HEK293 (cell line): ENCODE measurements around the gene SOX5.

Experiments
- CTCF ChIA-PET: fragments of 350-600 bp; formaldehyde crosslinking; extraction: SDS; loops from one replicate; lab custom pipeline; 2021; ENCODE audit warnings: antibody characterized with exemption; lab: Yijun Ruan, JAX
- POLR2A ChIA-PET: fragments of 300-600 bp; formaldehyde crosslinking; extraction: SDS; loops from one replicate; lab custom pipeline; 2020; ENCODE audit warnings: antibody characterized with exemption, inconsistent platforms; lab: Yijun Ruan, JAX
- H3K27ac ChIP-seq: fragments of 200-500 bp; sonication (Bioruptor generic); 2 replicates; pipeline ENCODE4 v1.5.1; 2014; ENCODE audit warnings: low read depth, low read length, control low read depth, inconsistent platforms; ENCODE audit errors: extremely low read depth
- H3K36me3 ChIP-seq, 2 experiments: fragments of 200-500 bp in 1 of 2; sonication (Bioruptor generic) in 1 of 2; 1 replicate in 1 of 2; 2 replicates in 1 of 2; pipeline ENCODE4 v1.5.1; 2014 to 2017; ENCODE audit warnings: inconsistent platforms in 2 of 2, low read length in 2 of 2; ENCODE audit not compliant: control insufficient read depth in 2 of 2, insufficient read depth in 1 of 2
- H3K4me1 ChIP-seq: fragments of 200-500 bp; sonication (Bioruptor generic); 2 replicates; pipeline ENCODE4 v1.5.1; 2014; ENCODE audit warnings: mild to moderate bottlenecking, low read length, inconsistent platforms; ENCODE audit not compliant: control insufficient read depth, insufficient read depth
- H3K4me3 ChIP-seq: 2 replicates; pipeline ENCODE4 v1.5.1; 2011; ENCODE audit warnings: low read depth, mild to moderate bottlenecking, control low read depth, low read length, moderate library complexity
- H3K9me3 ChIP-seq: fragments of 200-500 bp; sonication (Bioruptor generic); 2 replicates; pipeline ENCODE4 v1.5.1; 2014; ENCODE audit warnings: low read depth, low read length, inconsistent platforms; ENCODE audit not compliant: control insufficient read depth, insufficient read depth
- REPIN1 ChIP-seq: fragments of 450-650 bp; formaldehyde crosslinking; IDR thresholded peaks from 2 replicates; pipeline ENCODE4 v1.5.1; 2017; ENCODE audit warnings: missing biosample characterization, missing genetic modification characterization, low read depth
- ZBTB1 ChIP-seq: fragments of 450-650 bp; formaldehyde crosslinking; IDR thresholded peaks from 2 replicates; pipeline ENCODE4 v1.5.1; 2016; ENCODE audit warnings: missing biosample characterization, missing genetic modification characterization
- ZBTB48 ChIP-seq: fragments of 450-650 bp; formaldehyde crosslinking; IDR thresholded peaks from 2 replicates; pipeline ENCODE4 v1.5.1; 2016; ENCODE audit warnings: missing biosample characterization, missing genetic modification characterization
- ZBTB8A ChIP-seq: fragments of 450-650 bp; formaldehyde crosslinking; IDR thresholded peaks from 2 replicates; pipeline ENCODE4 v1.5.1; 2016; ENCODE audit warnings: missing biosample characterization, missing genetic modification characterization
- ZFHX2 ChIP-seq: fragments of 450-650 bp; formaldehyde crosslinking; conservative IDR thresholded peaks from 2 replicates; pipeline ENCODE4 v1.5.1; 2016; ENCODE audit warnings: missing biosample characterization, missing genetic modification characterization
- ZIC2 ChIP-seq: fragments of 450-650 bp; formaldehyde crosslinking; IDR thresholded peaks from 2 replicates; pipeline ENCODE4 v1.5.1; 2016; ENCODE audit warnings: missing biosample characterization, missing genetic modification characterization
- ZNF169 ChIP-seq: fragments of 450-650 bp; formaldehyde crosslinking; IDR thresholded peaks from 2 replicates; pipeline ENCODE4 v1.5.1; 2016; ENCODE audit warnings: missing biosample characterization, missing genetic modification characterization
- ZNF174 ChIP-seq: fragments of 450-650 bp; formaldehyde crosslinking; IDR thresholded peaks from 2 replicates; pipeline ENCODE4 v1.5.0; 2017; ENCODE audit warnings: missing biosample characterization, mild to moderate bottlenecking, missing genetic modification characterization
- ZNF311 ChIP-seq: fragments of 450-650 bp; formaldehyde crosslinking; IDR thresholded peaks from 2 replicates; pipeline ENCODE4 v1.5.1; 2017; ENCODE audit warnings: missing biosample characterization, missing genetic modification characterization, borderline replicate concordance
- ZNF514 ChIP-seq: fragments of 450-650 bp; formaldehyde crosslinking; IDR thresholded peaks from 2 replicates; pipeline ENCODE4 v1.5.1; 2016; ENCODE audit warnings: missing biosample characterization, missing genetic modification characterization
- ZNF544 ChIP-seq: fragments of 450-650 bp; formaldehyde crosslinking; IDR thresholded peaks from 2 replicates; pipeline ENCODE4 v1.5.0; 2017; ENCODE audit warnings: missing biosample characterization, missing genetic modification characterization
- ZNF571 ChIP-seq: fragments of 450-650 bp; formaldehyde crosslinking; IDR thresholded peaks from 2 replicates; pipeline ENCODE4 v1.5.0; 2017; ENCODE audit warnings: missing biosample characterization, missing genetic modification characterization
- ZNF600 ChIP-seq: fragments of 450-650 bp; formaldehyde crosslinking; IDR thresholded peaks from 2 replicates; pipeline ENCODE4 v1.5.1; 2016; ENCODE audit warnings: missing biosample characterization, missing genetic modification characterization
- ZNF610 ChIP-seq: fragments of 450-650 bp; formaldehyde crosslinking; IDR thresholded peaks from 2 replicates; pipeline ENCODE4 v1.5.1; 2016; ENCODE audit warnings: missing biosample characterization, missing genetic modification characterization, borderline replicate concordance
- ZNF624 ChIP-seq: fragments of 450-650 bp; formaldehyde crosslinking; IDR thresholded peaks from 2 replicates; pipeline ENCODE4 v1.5.1; 2017; ENCODE audit warnings: missing biosample characterization, missing genetic modification characterization
- ZNF629 ChIP-seq: fragments of 450-650 bp; formaldehyde crosslinking; IDR thresholded peaks from 2 replicates; pipeline ENCODE4 v1.5.1; 2017; ENCODE audit warnings: missing biosample characterization, missing genetic modification characterization
- ZNF660 ChIP-seq: fragments of 450-650 bp; IDR thresholded peaks from 2 replicates; pipeline ENCODE4 v1.5.1; 2018; ENCODE audit warnings: missing biosample characterization, mild to moderate bottlenecking, missing genetic modification characterization
- ZNF701 ChIP-seq: fragments of 450-650 bp; formaldehyde crosslinking; IDR thresholded peaks from 2 replicates; pipeline ENCODE4 v1.5.1; 2016; ENCODE audit warnings: missing biosample characterization, missing genetic modification characterization
- ZNF76 ChIP-seq: fragments of 450-650 bp; formaldehyde crosslinking; IDR thresholded peaks from 2 replicates; pipeline ENCODE4; 2016; ENCODE audit warnings: low read depth, missing biosample characterization, missing genetic modification characterization, borderline replicate concordance
- ZNF776 ChIP-seq: fragments of 450-650 bp; formaldehyde crosslinking; IDR thresholded peaks from 2 replicates; pipeline ENCODE4 v1.5.0; 2017; ENCODE audit warnings: missing biosample characterization, missing genetic modification characterization, borderline replicate concordance
- ZSCAN16 ChIP-seq: fragments of 450-650 bp; formaldehyde crosslinking; IDR thresholded peaks from 2 replicates; pipeline ENCODE4 v1.5.1; 2016; ENCODE audit warnings: missing biosample characterization, missing genetic modification characterization
- TF ChIP-seq, protein P1 (sequence below): fragments of 450-650 bp; formaldehyde crosslinking; IDR thresholded peaks from 2 replicates; pipeline ENCODE4 v1.5.1; 2016; ENCODE audit warnings: missing biosample characterization, missing genetic modification characterization
- TF ChIP-seq, protein P2 (sequence below): fragments of 450-650 bp; formaldehyde crosslinking; IDR thresholded peaks from 2 replicates; pipeline ENCODE4 v1.5.1; 2017; ENCODE audit warnings: missing biosample characterization, missing genetic modification characterization
- TF ChIP-seq, protein P3 (sequence below): fragments of 450-650 bp; formaldehyde crosslinking; IDR thresholded peaks from 2 replicates; pipeline ENCODE4 v1.5.1; 2017; ENCODE audit warnings: missing biosample characterization, mild to moderate bottlenecking, missing genetic modification characterization, moderate library complexity
- TF ChIP-seq, protein P4 (sequence below): fragments of 450-650 bp; formaldehyde crosslinking; IDR thresholded peaks from 2 replicates; pipeline ENCODE4 v1.5.1; 2016; ENCODE audit warnings: missing biosample characterization, missing genetic modification characterization

The SOX5 gene

DNA sequence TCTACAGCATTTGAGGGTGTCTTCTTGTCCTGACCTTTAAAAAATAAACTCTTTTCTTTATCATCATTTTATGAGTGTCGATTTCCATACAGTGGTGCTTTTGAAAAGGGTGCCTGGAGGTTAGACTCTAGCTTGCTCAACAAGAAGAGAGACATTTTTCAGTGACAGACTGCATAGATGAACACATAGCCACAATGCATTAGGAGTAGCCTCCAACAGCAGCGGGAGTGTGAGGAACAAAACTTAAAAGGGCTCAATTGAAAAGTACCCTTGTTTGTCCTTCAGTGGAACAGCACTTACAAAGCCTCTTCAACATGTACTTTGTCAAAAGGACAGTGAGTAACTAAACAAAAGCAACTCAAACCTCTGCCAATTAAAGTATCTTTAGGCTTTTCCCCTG lies 119.3 kb downstream of the SOX5 start:
- ChIA-PET POLR2A (no interaction called here), CTCF (interaction anchor here (0.7 to 0.9 kb wide), 2 partner anchors 12 to 14 kb away, joined by 3 read pairs; no protein-coding TSS in a partner anchor)
- no peak overlapping the region for H3K27ac ChIP-seq
- no peak overlapping the region for H3K4me3 ChIP-seq
- H3K9me3 ChIP-seq = no peaks in the 10 kb centered on the region
- H3K36me3 ChIP-seq = no peaks in the 10 kb centered on the region
- TF ChIP-seq ZBTB8A (no peak), ZNF571 (tag by site-specific recombination) (no peak), ZNF660 (tag by site-specific recombination) (no peak), ZNF514 (tag by site-specific recombination) (no peak), ZNF701 (tag by site-specific recombination) (no peak), ZNF610 (tag by site-specific recombination) (no peak), ZBTB48 (no peak), ZNF776 (no peak), ZNF600 (no peak), ZIC2 (no peak), ZSCAN16 (tag by site-specific recombination) (no peak), REPIN1 (tag by site-specific recombination) (no peak), ZNF311 (tag by site-specific recombination) (no peak), ZBTB1 (tag by site-specific recombination) (no peak), ZNF169 (no peak), ZNF624 (tag by site-specific recombination) (no peak)
- TF ChIP-seq, protein P1, sequence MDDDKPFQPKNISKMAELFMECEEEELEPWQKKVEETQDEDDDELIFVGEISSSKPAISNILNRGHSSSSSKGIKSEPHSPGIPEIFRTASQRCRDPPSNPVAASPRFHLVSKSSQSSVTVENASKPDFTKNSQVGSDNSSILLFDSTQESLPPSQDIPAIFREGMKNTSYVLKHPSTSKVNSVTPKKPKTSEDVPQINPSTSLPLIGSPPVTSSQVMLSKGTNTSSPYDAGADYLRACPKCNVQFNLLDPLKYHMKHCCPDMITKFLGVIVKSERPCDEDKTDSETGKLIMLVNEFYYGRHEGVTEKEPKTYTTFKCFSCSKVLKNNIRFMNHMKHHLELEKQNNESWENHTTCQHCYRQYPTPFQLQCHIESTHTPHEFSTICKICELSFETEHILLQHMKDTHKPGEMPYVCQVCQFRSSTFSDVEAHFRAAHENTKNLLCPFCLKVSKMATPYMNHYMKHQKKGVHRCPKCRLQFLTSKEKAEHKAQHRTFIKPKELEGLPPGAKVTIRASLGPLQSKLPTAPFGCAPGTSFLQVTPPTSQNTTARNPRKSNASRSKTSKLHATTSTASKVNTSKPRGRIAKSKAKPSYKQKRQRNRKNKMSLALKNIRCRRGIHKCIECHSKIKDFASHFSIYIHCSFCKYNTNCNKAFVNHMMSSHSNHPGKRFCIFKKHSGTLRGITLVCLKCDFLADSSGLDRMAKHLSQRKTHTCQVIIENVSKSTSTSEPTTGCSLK (tag by site-specific recombination) = no peak
- TF ChIP-seq, protein P2, sequence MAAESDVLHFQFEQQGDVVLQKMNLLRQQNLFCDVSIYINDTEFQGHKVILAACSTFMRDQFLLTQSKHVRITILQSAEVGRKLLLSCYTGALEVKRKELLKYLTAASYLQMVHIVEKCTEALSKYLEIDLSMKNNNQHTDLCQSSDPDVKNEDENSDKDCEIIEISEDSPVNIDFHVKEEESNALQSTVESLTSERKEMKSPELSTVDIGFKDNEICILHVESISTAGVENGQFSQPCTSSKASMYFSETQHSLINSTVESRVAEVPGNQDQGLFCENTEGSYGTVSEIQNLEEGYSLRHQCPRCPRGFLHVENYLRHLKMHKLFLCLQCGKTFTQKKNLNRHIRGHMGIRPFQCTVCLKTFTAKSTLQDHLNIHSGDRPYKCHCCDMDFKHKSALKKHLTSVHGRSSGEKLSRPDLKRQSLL (tag by site-specific recombination) = no peak
- TF ChIP-seq, protein P3, sequence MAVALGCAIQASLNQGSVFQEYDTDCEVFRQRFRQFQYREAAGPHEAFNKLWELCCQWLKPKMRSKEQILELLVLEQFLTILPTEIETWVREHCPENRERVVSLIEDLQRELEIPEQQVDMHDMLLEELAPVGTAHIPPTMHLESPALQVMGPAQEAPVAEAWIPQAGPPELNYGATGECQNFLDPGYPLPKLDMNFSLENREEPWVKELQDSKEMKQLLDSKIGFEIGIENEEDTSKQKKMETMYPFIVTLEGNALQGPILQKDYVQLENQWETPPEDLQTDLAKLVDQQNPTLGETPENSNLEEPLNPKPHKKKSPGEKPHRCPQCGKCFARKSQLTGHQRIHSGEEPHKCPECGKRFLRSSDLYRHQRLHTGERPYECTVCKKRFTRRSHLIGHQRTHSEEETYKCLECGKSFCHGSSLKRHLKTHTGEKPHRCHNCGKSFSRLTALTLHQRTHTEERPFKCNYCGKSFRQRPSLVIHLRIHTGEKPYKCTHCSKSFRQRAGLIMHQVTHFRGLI (tag by site-specific recombination) = no peak
- TF ChIP-seq, all 188 proteins: peak for 0
- no peaks in the 10 kb centered on the region for H3K4me1 ChIP-seq

DNA sequence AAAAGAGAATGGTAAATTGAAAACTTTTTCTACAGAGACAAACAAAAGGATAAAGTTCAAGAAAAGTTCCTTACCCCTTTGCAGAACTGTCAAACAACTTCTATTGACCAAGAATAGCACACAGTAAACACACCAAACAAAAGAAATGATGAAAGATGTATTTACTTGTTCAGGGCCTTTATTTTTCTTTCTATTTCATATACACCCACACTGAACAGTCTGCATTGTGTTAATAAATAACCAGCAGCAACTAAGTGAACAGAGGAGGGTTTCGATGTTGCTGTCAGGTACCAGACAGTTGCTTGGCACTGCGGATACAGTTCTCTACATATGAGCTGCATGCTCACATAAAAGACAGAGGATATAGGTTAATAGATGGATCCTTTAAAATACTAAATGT lies 122.1 kb downstream of the SOX5 start:
- H3K27ac ChIP-seq = no peak overlapping the region
- no peak for TF ChIP-seq ZNF174 (tag by site-specific recombination)
- TF ChIP-seq ZFHX2 (tag by site-specific recombination) = no peak
- TF ChIP-seq ZNF629 (tag by site-specific recombination) = no peak
- TF ChIP-seq, protein P4, sequence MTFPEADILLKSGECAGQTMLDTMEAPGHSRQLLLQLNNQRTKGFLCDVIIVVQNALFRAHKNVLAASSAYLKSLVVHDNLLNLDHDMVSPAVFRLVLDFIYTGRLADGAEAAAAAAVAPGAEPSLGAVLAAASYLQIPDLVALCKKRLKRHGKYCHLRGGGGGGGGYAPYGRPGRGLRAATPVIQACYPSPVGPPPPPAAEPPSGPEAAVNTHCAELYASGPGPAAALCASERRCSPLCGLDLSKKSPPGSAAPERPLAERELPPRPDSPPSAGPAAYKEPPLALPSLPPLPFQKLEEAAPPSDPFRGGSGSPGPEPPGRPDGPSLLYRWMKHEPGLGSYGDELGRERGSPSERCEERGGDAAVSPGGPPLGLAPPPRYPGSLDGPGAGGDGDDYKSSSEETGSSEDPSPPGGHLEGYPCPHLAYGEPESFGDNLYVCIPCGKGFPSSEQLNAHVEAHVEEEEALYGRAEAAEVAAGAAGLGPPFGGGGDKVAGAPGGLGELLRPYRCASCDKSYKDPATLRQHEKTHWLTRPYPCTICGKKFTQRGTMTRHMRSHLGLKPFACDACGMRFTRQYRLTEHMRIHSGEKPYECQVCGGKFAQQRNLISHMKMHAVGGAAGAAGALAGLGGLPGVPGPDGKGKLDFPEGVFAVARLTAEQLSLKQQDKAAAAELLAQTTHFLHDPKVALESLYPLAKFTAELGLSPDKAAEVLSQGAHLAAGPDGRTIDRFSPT (tag by site-specific recombination) = no peak
- no peak for TF ChIP-seq ZNF544 (tag by site-specific recombination)
- TF ChIP-seq, protein P2 (tag by site-specific recombination) = no peak
- no peak for TF ChIP-seq ZNF76 (tag by site-specific recombination)

More for the DNA sequence above, 122.1 kb downstream of the SOX5 start:
- Histone ChIP-seq H3K9me3 (no peaks in the 10 kb centered on the region), H3K4me1 (no peaks in the 10 kb centered on the region), H3K36me3 (no peaks in the 10 kb centered on the region), H3K4me3 (no peak overlapping the region)
- ChIA-PET POLR2A (no interaction called here), CTCF (no interaction called here)
